Endothelial cell of umbilical vein (primary cell): ENCODE results near the gene RPL18. TPM values are rescaled to one million over a fixed set of nuclear protein-coding genes. Genes with fewer than 3 reads are reported as not detected.

Experiments
- BruUV-seq: library from RNA; stranded (reverse); fragments of 400-500 nt; replicated peaks from 2 replicates; lab custom pipeline; 2021; lab: Mats Ljungman, UMichigan
- CTCF ChIA-PET: fragments of 300-600, 350-600 bp; sonication (Branson Sonifier 250); formaldehyde crosslinking; loops from one replicate; lab custom pipeline; 2021; ENCODE audit warnings: antibody characterized with exemption, inconsistent platforms; lab: Charles Lee
- POLR2A ChIA-PET: fragments of 300-600, 350-600 bp; sonication (Branson Sonifier 250); formaldehyde crosslinking; loops from one replicate; lab custom pipeline; 2021; ENCODE audit warnings: antibody characterized with exemption, inconsistent platforms; lab: Charles Lee
- DNase-seq: peaks from one replicate; pipeline ENCODE4 v3.0.0-alpha.2; 2011; ENCODE audit warnings: low read depth, low spot score
- FAIRE-seq: peaks from 2 replicates; lab custom pipeline; 2011; peaks lifted over from hg19 to GRCh38; lab: Jason Lieb, UNC
- H2AFZ ChIP-seq: 2 replicates; pipeline ENCODE4 v1.6.0; 2012; ENCODE audit warnings: low read depth, low read length, control low read depth, inconsistent platforms
- H3K27ac ChIP-seq: 2 replicates; pipeline ENCODE4 v1.5.1; 2011; ENCODE audit warnings: low read depth, mild to moderate bottlenecking, control low read depth, low read length, moderate library complexity; ENCODE audit not compliant: insufficient read depth
- H3K27me3 ChIP-seq, 2 experiments: 2 replicates each; pipeline versions ENCODE4 v1.6.0 to v1.6.1; 2011; ENCODE audit warnings: low read length in 2 of 2, mixed read lengths in 1 of 2; ENCODE audit not compliant: control insufficient read depth in 2 of 2, insufficient read depth in 2 of 2
- H3K36me3 ChIP-seq, 2 experiments: 2 replicates in 1 of 2; 3 replicates in 1 of 2; pipeline ENCODE4 v1.5.1; 2011; ENCODE audit warnings: low read length in 2 of 2, mild to moderate bottlenecking in 1 of 2, moderate library complexity in 1 of 2; ENCODE audit not compliant: control insufficient read depth in 2 of 2, insufficient read depth in 2 of 2; ENCODE audit errors: extremely low read depth in 1 of 2
- H3K4me1 ChIP-seq: 3 replicates; pipeline ENCODE4 v1.5.1; 2011; ENCODE audit warnings: mild to moderate bottlenecking, low read length; ENCODE audit not compliant: control insufficient read depth, insufficient read depth; ENCODE audit errors: extremely low read depth
- H3K4me2 ChIP-seq: 2 replicates; pipeline ENCODE4 v1.6.1; 2011; ENCODE audit warnings: low read length, control low read depth, mixed read lengths; ENCODE audit not compliant: insufficient read depth
- H3K4me3 ChIP-seq, 3 experiments: fragments of 200-600 bp in 1 of 3; sonication (generic), shearing (Covaris generic) in 1 of 3; replicated peaks in 1 of 3; 2 replicates each; pipeline ENCODE4 v1.5.1; 2011 to 2016; ENCODE audit warnings: control low read depth in 3 of 3, low read length in 3 of 3, mild to moderate bottlenecking in 2 of 3, inconsistent platforms in 1 of 3, low read depth in 1 of 3, moderate library complexity in 1 of 3; ENCODE audit not compliant: insufficient read depth in 1 of 3
- H3K79me2 ChIP-seq: 2 replicates; pipeline ENCODE4 v1.6.0; 2012; ENCODE audit warnings: low read length, inconsistent platforms; ENCODE audit not compliant: control insufficient read depth, insufficient read depth
- H3K9ac ChIP-seq: replicated peaks from 2 replicates; pipeline ENCODE3; 2011; ENCODE audit warnings: low read length, control low read depth; ENCODE audit not compliant: insufficient read depth; ENCODE audit errors: extremely low read depth
- H3K9me1 ChIP-seq: replicated peaks from 3 replicates; pipeline ENCODE4 v1.6.0; 2011; ENCODE audit warnings: mild to moderate bottlenecking, low read length; ENCODE audit not compliant: control insufficient read depth, insufficient read depth; ENCODE audit errors: extremely low read depth
- H3K9me3 ChIP-seq: replicated peaks from 2 replicates; pipeline ENCODE4 v1.5.1; 2012; ENCODE audit warnings: low read length, inconsistent platforms; ENCODE audit not compliant: control insufficient read depth, insufficient read depth
- H4K20me1 ChIP-seq: replicated peaks from 2 replicates; pipeline ENCODE3; 2011; ENCODE audit warnings: mild to moderate bottlenecking, low read length; ENCODE audit not compliant: control insufficient read depth, insufficient read depth; ENCODE audit errors: extremely low read depth
- EZH2 ChIP-seq: IDR thresholded peaks from 2 replicates; pipeline ENCODE4 v1.6.1; 2012; ENCODE audit warnings: borderline replicate concordance, low read depth, mild to moderate bottlenecking, moderate library complexity, low read length, inconsistent platforms; ENCODE audit not compliant: severe bottlenecking
- FOS ChIP-seq: IDR thresholded peaks from 2 replicates; pipeline ENCODE4 v1.6.1; 2011; ENCODE audit warnings: mild to moderate bottlenecking, low read length, moderate library complexity, borderline replicate concordance; ENCODE audit not compliant: insufficient read depth
- GATA2 ChIP-seq: IDR thresholded peaks from 2 replicates; pipeline ENCODE4 v1.7.0; 2011; ENCODE audit warnings: low read depth, mild to moderate bottlenecking, moderate library complexity, mixed read lengths, low read length; ENCODE audit not compliant: insufficient read length, insufficient read depth
- JUN ChIP-seq: IDR thresholded peaks from 2 replicates; pipeline ENCODE4 v1.6.1; 2011; ENCODE audit warnings: borderline replicate concordance, low read depth; ENCODE audit not compliant: insufficient read length, insufficient read depth
- MYC ChIP-seq: IDR thresholded peaks from one replicate; pipeline ENCODE4 v1.6.1; 2011; ENCODE audit warnings: mild to moderate bottlenecking, low read depth, low read length
- POLR2A ChIP-seq: IDR thresholded peaks from 2 replicates; pipeline ENCODE4 v1.6.1; 2012; ENCODE audit warnings: low read depth, mild to moderate bottlenecking, control low read depth, low read length
- POLR2AphosphoS5 ChIP-seq: IDR thresholded peaks from 2 replicates; pipeline ENCODE4 v1.6.1; 2012; ENCODE audit warnings: low read depth, mild to moderate bottlenecking, control low read depth, low read length, moderate library complexity; ENCODE audit not compliant: insufficient read depth
- dilution Hi-C: fragments of 300-500 bp; cut with MboI; formaldehyde crosslinking; loops from one replicate; pipeline ENCODE4 v1.15.0; 2019; ENCODE audit warnings: low sequenced_read_pairs; ENCODE audit not compliant: extremely low pct_ligation_motif_present
- intact Hi-C: fragments of 100-400 bp; cut with micrococcal nuclease; formaldehyde crosslinking; loops from one replicate; pipeline ENCODE4 v1.10.0; 2022
- polyA plus RNA-seq, 4 experiments: library from polyadenylated mRNA; depleted of rRNA in 3 of 4; stranded (reverse) in 3 of 4; unstranded in 1 of 4; fragments of >200 nt; gene quantifications; 2 replicates each; pipeline versions ENCODE4 v1.2.1 to v1.2.3, GENCODE V29; 2011 to 2012; ENCODE audit warnings: missing spikeins in 1 of 4
- total RNA-seq: library from RNA; stranded (reverse); gene quantifications from 2 replicates; pipeline ENCODE4 v1.2.3, GENCODE V29; 2021
- TF ChIP-seq, protein P1 (sequence below): IDR thresholded peaks from 2 replicates; pipeline ENCODE4 v1.6.1; 2011; ENCODE audit not compliant: insufficient read depth, insufficient read length
- TF ChIP-seq, protein P2 (sequence below), 2 donors: IDR thresholded peaks; 1 replicate in 1 of 2; 2 replicates in 1 of 2; pipeline ENCODE4 v1.5.1; 2011; ENCODE audit warnings: low read length in 2 of 2, mild to moderate bottlenecking in 2 of 2, moderate library complexity in 2 of 2, control low read depth in 1 of 2, inconsistent platforms in 1 of 2, low read depth in 1 of 2; ENCODE audit not compliant: insufficient read depth in 1 of 2; ENCODE audit errors: extremely low read depth in 1 of 2

Gene RPL18
- total and polyA plus RNA-seq, 2 donors (not counting 3 experiments of a cell fraction or from before 2014, with no cell fraction given) = 1,407 to 2,154 TPM

DNA sequence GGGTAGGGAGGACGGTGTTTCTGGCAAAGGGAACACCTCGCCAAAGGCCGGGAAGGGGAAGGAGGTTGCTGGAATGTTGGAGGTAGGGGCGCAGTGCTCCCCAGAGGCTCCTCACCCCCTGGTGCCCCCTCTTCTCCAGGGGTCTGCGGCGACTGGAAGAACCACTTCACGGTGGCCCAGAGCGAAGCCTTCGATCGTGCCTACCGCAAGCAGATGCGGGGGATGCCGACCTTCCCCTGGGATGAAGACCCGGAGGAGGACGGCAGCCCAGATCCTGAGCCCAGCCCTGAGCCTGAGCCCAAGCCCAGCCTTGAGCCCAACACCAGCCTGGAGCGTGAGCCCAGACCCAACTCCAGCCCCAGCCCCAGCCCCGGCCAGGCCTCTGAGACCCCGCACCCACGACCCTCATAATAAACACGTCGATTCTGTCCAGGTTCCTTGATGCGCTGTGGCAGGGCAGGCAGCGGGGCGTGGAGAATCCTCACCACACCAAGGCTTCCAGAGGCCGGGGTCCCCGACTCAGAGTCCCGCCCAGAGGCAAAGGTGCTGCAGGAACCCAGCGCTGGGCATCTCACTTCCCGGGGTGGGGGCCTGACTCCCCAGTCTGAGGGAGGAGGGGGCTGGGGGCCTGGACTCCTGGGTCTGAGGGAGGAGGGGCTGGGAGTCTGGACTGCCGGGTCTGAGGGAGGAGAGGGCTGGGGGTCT is 19.8 kb downstream of the RPL18 start:
- Histone ChIP-seq H3K9ac (no peak overlapping the region), H4K20me1 (no peaks in the 10 kb centered on the region), H3K27ac (no peak overlapping the region), H3K9me3 (no peaks in the 10 kb centered on the region), H3K4me2 (no peak overlapping the region), H2AFZ (no peak overlapping the region), H3K79me2 (no peaks in the 10 kb centered on the region), H3K4me3 (no peak overlapping the region), H3K9me1 (no peaks in the 10 kb centered on the region), H3K27me3 (no peaks in the 10 kb centered on the region), H3K4me1 (no peaks in the 10 kb centered on the region), H3K36me3 (no peaks in the 10 kb centered on the region)
- dilution Hi-C loops = no loop called here
- ChIA-PET CTCF (no interaction called here), POLR2A (no interaction called here)
- DNase-seq (no peak), FAIRE-seq (no peak)
- TF ChIP-seq FOS (no peak), JUN (no peak), MYC (no peak), POLR2A (no peak), EZH2 (no peak), GATA2 (no peak), POLR2AphosphoS5 (no peak)
- TF ChIP-seq, protein P1, sequence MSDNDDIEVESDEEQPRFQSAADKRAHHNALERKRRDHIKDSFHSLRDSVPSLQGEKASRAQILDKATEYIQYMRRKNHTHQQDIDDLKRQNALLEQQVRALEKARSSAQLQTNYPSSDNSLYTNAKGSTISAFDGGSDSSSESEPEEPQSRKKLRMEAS = no peak
- TF ChIP-seq, protein P2, sequence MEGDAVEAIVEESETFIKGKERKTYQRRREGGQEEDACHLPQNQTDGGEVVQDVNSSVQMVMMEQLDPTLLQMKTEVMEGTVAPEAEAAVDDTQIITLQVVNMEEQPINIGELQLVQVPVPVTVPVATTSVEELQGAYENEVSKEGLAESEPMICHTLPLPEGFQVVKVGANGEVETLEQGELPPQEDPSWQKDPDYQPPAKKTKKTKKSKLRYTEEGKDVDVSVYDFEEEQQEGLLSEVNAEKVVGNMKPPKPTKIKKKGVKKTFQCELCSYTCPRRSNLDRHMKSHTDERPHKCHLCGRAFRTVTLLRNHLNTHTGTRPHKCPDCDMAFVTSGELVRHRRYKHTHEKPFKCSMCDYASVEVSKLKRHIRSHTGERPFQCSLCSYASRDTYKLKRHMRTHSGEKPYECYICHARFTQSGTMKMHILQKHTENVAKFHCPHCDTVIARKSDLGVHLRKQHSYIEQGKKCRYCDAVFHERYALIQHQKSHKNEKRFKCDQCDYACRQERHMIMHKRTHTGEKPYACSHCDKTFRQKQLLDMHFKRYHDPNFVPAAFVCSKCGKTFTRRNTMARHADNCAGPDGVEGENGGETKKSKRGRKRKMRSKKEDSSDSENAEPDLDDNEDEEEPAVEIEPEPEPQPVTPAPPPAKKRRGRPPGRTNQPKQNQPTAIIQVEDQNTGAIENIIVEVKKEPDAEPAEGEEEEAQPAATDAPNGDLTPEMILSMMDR (IDR thresholded peaks at IDR 0.05; ENCODE audit: extremely low read depth in 1 of 2, insufficient read depth in 1 of 2, low read depth in 1 of 2, low read length in 2 of 2) = no peak
- BruUV-seq = no TSS peak
- intact Hi-C loops = no loop called here
